ENCODE data around the gene SPSB2.
"Not testable (repeated sequence)": the region's sequence is repeated elsewhere in the genome, so short reads cannot be mapped to it uniquely, and the experiment has no call there.

The SPSB2 gene

GRCh38 chr12:6871052-6871957 lies 1.8 kb downstream of the SPSB2 start:
- DNase-seq (ENCODE audit: low read depth in 2 of 2) = no peak

DNA sequence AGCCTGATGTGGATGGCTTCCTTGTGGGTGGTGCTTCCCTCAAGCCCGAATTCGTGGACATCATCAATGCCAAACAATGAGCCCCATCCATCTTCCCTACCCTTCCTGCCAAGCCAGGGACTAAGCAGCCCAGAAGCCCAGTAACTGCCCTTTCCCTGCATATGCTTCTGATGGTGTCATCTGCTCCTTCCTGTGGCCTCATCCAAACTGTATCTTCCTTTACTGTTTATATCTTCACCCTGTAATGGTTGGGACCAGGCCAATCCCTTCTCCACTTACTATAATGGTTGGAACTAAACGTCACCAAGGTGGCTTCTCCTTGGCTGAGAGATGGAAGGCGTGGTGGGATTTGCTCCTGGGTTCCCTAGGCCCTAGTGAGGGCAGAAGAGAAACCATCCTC lies 2.8 kb downstream of the SPSB2 start:
- DNase-seq (ENCODE audit: low read depth in 2 of 2) = not testable (repeated sequence)

DNA sequence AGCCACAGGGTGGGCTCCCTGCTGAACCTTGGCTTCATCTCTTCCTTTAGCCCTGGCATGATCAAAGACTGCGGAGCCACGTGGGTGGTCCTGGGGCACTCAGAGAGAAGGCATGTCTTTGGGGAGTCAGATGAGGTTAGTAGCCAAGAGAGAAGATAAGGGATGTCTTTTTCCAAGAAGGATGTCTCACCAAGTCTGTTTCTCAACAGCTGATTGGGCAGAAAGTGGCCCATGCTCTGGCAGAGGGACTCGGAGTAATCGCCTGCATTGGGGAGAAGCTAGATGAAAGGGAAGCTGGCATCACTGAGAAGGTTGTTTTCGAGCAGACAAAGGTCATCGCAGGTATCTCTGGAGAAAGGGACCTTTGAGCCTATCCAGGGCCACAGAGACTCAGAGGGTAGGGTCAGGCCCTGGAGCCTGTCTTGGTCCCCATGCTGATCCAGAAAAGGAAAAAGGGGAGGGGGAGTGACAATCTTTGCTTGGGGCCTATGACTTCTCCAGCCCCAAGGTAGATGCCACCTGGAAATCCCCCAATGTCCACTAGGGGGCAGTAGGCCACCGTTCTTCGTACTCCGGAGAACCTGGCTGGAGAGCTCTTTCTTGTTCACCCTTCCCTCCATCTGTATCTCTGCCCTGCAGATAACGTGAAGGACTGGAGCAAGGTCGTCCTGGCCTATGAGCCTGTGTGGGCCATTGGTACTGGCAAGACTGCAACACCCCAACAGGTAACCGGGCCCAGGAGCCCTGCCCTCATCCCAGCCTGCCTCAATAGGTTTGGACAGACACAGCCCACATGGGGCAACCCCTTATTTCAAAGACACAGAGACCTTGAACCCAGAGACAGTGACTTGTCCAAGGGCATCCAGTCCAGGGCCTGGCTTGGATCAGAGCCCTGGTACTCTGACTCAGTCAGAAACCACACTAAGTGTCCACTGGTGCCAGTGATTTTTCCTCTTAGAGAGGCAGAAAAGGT lies 3.8 kb downstream of the SPSB2 start:
- peak; percentile 67 to 84 for DNase-seq (ENCODE audit: low read depth in 2 of 2)

DNA sequence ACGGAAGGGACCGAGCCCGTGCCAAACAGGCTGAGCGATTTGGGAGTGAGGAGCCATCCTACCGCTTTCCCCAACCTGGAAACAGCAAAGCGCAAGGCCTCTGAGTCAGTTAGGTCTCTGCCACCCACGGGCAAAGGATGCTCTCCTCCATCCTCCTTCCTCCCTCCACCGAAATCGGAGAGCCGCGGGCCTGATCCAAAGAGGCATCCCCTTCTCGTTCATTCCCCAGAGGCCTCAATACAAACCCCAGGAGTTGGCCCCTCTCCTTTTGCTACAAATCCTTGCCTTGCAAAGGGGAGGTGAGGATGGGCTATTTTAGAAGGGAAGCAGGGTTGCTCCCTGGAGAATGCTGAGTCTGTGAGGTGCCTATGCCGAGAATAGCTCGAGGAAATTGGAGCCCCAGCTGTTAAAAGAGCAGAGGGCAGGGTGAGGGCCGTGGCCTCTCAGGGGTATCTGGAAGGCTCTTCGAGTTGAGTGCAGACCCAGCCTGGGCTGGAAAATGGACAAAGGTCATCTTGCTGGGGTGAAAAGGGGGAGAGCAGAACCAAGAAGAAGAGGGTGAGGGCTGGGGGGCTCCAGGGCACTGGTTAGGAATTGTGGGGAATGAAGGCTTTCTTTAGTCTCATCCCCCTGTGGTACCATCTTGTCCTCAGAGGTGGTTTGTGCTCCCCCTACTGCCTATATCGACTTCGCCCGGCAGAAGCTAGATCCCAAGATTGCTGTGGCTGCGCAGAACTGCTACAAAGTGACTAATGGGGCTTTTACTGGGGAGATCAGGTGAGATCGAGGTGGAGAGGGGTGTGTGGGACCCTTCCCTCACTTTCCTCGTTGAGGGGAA lies 4.7 kb downstream of the SPSB2 start:
- no peak for DNase-seq (ENCODE audit: low read depth in 2 of 2)

DNA sequence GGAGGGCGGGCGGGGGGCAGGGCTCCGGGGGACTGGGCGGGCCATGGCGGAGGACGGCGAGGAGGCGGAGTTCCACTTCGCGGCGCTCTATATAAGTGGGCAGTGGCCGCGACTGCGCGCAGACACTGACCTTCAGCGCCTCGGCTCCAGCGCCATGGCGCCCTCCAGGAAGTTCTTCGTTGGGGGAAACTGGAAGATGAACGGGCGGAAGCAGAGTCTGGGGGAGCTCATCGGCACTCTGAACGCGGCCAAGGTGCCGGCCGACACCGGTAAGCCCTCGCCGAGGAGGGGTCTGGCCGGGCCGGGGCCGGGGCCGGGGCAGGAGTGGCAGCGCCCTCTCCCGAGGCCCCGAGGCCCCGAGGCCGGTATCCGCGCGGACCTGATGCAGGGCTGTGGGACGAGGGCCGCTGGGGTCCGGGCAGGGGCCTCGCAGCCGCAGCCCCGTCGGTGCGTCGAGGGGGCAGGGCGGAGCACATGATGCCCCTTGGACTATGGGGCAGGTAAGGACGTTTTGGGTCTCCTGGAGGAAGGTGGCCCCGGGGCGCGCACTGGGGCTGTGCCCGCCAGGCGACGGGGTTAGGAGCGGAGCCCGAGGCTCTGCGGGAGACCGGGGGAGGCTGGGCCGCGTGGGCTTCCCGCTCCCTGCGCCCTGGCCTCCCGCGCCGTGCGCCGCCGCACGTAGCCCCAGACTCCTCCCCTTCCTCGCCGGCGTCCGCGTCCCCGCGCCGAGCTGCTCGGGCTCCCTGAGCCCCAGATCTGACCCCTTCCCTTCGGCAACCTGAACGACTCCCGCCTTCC lies 5.5 kb downstream of the SPSB2 start, which contains the start of gene TPI1:
TSS of gene TPI1 (plus strand) at position 119 of the 798 bp plus-strand sequence. CDS start at position 155, 36 bp downstream.
- DNase-seq (ENCODE audit: low read depth in 2 of 2) = peak; percentile 57 to 60

DNA sequence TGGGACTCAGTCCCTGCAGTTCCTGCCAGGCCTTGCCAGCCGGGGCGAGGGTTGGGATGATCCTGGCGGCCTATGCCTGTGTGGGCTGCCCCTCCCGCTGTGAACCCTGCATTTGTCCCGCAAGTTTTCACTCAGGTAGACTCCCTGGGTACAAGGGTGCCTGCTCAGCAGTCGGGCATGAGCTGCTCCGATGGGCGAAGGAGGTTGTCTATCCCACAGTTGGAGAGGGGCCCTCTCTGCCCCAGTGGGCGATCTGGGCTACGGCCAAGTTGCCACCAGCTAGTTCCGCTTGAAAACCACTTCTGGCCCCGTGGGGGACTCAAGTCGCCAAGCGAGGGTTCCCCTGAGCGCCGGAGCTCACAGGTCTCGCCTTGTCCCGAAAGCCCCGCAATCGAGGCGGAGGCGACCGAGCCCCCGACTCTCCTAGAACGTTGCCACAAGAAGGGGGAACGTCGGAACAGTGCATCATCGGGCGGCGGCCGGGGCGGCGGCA lies 6.1 kb downstream of the SPSB2 start:
- no peak for DNase-seq (ENCODE audit: low read depth in 2 of 2)

- no peak for DNase-seq (ENCODE audit: low read depth in 2 of 2)
Measured at GRCh38 chr12:6866163-6866919, 6.8 kb downstream of the SPSB2 start.

DNA sequence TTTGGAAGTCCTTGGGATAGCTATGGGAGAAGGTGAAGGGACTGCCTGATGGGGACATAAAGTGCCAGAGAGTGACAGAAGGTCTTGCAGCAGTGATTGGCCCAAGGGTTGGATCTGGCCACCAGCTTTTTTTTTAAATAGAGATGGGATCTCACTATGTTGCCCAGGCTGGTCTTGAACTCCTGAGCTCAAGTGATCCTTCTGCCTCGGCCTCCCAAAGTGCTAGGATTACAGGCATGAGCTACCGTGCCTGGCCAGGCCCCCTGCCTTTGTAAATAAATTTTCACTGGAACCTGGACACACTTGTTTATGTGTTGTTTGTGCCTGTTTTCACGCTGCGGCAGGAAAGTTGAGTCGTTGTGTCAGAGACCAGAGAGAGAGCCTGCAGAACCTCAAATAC lies 7.8 kb downstream of the SPSB2 start:
- not testable (repeated sequence) for DNase-seq (ENCODE audit: low read depth in 2 of 2)

- no peak for DNase-seq (ENCODE audit: low read depth in 2 of 2)
Measured at GRCh38 chr12:6863586-6864321, 9.3 kb downstream of the SPSB2 start.

DNA sequence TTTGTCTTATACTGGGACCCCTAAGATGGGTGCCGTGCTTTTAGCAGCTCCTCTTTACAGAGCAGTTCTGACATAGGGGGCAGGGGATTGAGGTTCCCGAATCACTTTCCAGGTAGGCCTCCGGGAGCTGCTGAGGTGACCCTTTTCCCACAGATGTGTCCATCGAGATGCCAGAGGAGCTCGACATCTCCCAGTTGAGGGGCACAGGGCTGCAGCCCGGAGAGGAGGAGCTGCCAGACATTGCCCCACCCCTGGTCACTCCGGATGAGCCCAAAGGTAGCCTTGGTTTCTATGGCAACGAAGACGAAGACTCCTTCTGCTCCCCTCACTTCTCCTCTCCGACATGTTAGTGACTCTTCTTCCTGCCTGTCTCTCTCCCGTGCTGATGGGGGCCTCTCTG lies 10.1 kb downstream of the SPSB2 start:
- no peak for DNase-seq (ENCODE audit: low read depth in 2 of 2)

- DNase-seq (ENCODE audit: low read depth in 2 of 2) = no peak
Measured at GRCh38 chr12:6861391-6861790, 11.7 kb downstream of the SPSB2 start.

DNA sequence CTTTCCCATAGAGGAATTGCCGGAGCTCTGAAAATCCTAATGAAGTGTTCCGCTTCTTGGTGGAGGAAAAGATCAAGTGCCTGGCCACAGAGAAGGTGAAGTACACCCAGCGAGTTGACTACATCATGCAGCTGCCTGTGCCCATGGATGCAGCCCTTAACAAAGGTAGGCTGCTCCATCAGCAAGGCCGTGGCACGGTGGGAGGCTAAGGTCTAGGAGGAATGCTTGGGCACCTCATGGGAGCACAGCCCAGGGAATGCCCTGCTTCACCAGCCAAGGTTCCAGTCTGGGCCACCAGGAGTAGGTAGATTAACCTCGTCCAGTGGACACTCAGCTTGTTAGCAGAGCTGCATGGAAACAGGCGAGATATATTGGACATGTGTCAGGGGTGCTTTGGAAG lies 12.2 kb downstream of the SPSB2 start:
- DNase-seq (ENCODE audit: low read depth in 2 of 2) = no peak

GRCh38 chr12:6860116-6860515 lies 13.0 kb downstream of the SPSB2 start:
- no peak for DNase-seq (ENCODE audit: low read depth in 2 of 2)

DNA sequence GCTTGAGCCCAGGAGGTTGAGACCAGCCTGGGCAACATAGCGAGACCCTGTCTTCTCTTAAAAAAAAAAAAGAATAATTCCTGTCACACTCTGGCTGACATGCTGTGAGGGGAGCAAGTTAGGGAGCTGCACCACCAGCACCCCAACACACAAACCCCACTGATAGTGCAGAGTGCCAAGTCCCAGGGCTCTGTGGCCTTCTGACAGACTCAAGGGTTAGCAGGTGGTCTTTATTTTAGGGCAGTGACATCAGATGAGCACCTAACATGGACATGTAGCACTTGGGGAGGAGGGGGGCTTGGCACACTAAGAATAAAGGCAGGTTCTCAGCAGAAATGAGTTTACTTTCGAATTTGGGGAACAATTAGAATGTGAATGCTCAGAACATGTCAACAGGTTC lies 14.3 kb downstream of the SPSB2 start:
- DNase-seq (ENCODE audit: low read depth in 2 of 2) = no peak

DNA sequence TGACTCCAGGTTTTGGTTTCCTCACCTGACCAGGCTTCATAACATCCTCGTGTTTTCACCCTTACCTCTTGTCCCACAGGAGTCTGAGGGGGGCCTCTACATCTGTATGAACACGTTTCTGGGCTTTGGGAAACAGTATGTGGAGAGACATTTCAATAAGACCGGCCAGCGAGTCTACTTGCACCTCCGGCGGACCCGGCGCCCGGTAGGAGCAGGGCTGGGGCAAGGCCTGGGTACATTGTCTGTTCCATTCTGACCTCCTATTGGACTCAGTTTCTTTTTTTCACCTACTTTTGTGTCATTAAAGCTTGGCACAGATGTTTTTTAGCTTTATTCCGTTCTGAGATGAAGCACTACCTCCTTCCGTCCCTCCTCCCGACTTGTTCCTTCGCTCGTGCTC lies 17.8 kb downstream of the SPSB2 start:
- DNase-seq (ENCODE audit: low read depth in 2 of 2) = no peak

DNA sequence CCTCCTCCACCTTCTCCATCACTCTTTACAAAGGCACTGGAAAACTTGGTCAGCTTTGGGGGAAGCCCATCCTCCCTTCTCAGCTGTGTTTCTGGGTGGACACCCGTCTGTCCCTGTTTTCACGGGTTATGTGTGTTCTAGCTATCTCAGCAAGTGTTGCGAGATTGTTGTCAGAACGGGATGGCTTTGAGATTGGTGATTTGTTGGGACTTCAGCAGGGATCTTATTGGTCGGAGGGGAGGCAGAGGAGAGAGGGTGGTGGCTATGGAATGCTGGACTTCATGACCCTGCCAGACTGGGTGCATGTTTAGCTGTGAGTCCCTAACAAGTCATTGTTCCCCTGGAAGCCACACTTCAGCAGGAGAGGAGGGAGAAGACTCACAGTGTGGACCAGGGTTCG lies 19.1 kb downstream of the SPSB2 start:
- DNase-seq (ENCODE audit: low read depth in 2 of 2) = no peak

- no peak for DNase-seq (ENCODE audit: low read depth in 2 of 2)
Measured at GRCh38 chr12:6853626-6854025, 19.5 kb downstream of the SPSB2 start.

- no peak for DNase-seq (ENCODE audit: low read depth in 2 of 2)
Measured at GRCh38 chr12:6852651-6853354, 20.3 kb downstream of the SPSB2 start.
